ENCODE data around the gene DOK3.
"Not testable (repeated sequence)": the region's sequence is repeated elsewhere in the genome, so short reads cannot be mapped to it uniquely, and the experiment has no call there.

DOK3 gene

GRCh38 chr5:177535125-177535524 is 25.5 kb upstream of the DOK3 start:
- no peak for DNase-seq (ENCODE audit: low spot score)

GRCh38 chr5:177534433-177534832 is 24.8 kb upstream of the DOK3 start:
- DNase-seq (ENCODE audit: low spot score), result not testable (repeated sequence)

- no peak for DNase-seq (ENCODE audit: low spot score)
Measured at GRCh38 chr5:177531209-177531940, 21.7 kb upstream of the DOK3 start.

- DNase-seq (ENCODE audit: low spot score), result no peak
Measured at GRCh38 chr5:177530638-177531037, 21.0 kb upstream of the DOK3 start.

- DNase-seq (ENCODE audit: low spot score), result no peak
Measured at GRCh38 chr5:177529247-177530203, 19.9 kb upstream of the DOK3 start.

GRCh38 chr5:177528631-177529030 is 19.0 kb upstream of the DOK3 start:
- no peak for DNase-seq (ENCODE audit: low spot score)

GRCh38 chr5:177527595-177527994 is 18.0 kb upstream of the DOK3 start:
- no peak for DNase-seq (ENCODE audit: low spot score)

GRCh38 chr5:177526791-177527190 is 17.2 kb upstream of the DOK3 start:
- DNase-seq (ENCODE audit: low spot score), result no peak

GRCh38 chr5:177526191-177526590 is 16.6 kb upstream of the DOK3 start:
- no peak for DNase-seq (ENCODE audit: low spot score)

GRCh38 chr5:177524941-177525655 is 15.5 kb upstream of the DOK3 start:
- no peak for DNase-seq (ENCODE audit: low spot score)

GRCh38 chr5:177524539-177524900 is 14.9 kb upstream of the DOK3 start:
- DNase-seq (ENCODE audit: low spot score), result no peak

- no peak for DNase-seq (ENCODE audit: low spot score)
Measured at GRCh38 chr5:177523711-177524538, 14.3 kb upstream of the DOK3 start.

- DNase-seq (ENCODE audit: low spot score), result no peak
Measured at GRCh38 chr5:177520916-177521513, 11.4 kb upstream of the DOK3 start.

- DNase-seq (ENCODE audit: low spot score), result no peak
Measured at GRCh38 chr5:177520271-177520670, 10.6 kb upstream of the DOK3 start.

GRCh38 chr5:177519463-177520235 is 10.0 kb upstream of the DOK3 start:
- no peak for DNase-seq (ENCODE audit: low spot score)

- peak; percentile 99 for DNase-seq (ENCODE audit: low spot score)
Measured at GRCh38 chr5:177516601-177517568, 7.3 kb upstream of the DOK3 start, which contains the start of gene DDX41. Gene DDX41 (minus strand): TSS chr5:177516961. CDS start chr5:177516945, 16 bp downstream.

GRCh38 chr5:177515580-177515979 is 6.0 kb upstream of the DOK3 start:
- no peak for DNase-seq (ENCODE audit: low spot score)

- DNase-seq (ENCODE audit: low spot score), result no peak
Measured at GRCh38 chr5:177514541-177514940, 4.9 kb upstream of the DOK3 start.

GRCh38 chr5:177513500-177513899 is 3.9 kb upstream of the DOK3 start:
- no peak for DNase-seq (ENCODE audit: low spot score)
